AG08395 (cell line): ENCODE measurements around the gene KRTAP5-5.

Experiments used
- DNase-seq: peaks from one replicate; pipeline ENCODE4 v3.0.0; 2012; ENCODE audit warnings: mixed read lengths, low spot score

Gene KRTAP5-5

GRCh38 chr11:1679881-1680280 lies 50.3 kb downstream of the KRTAP5-5 start:
- DNase-seq = no peak
